HG03575 (cell line): ENCODE measurements around the gene KCTD17.

Experiments used
- ATAC-seq: cut with Tn5 transposase; IDR thresholded peaks from one replicate; pipeline ENCODE4 v1.9.1; 2021; ENCODE audit not compliant: unreplicated experiment, insufficient number of reproducible peaks, low FRiP score; ENCODE audit errors: extremely low read depth

The KCTD17 gene

DNA sequence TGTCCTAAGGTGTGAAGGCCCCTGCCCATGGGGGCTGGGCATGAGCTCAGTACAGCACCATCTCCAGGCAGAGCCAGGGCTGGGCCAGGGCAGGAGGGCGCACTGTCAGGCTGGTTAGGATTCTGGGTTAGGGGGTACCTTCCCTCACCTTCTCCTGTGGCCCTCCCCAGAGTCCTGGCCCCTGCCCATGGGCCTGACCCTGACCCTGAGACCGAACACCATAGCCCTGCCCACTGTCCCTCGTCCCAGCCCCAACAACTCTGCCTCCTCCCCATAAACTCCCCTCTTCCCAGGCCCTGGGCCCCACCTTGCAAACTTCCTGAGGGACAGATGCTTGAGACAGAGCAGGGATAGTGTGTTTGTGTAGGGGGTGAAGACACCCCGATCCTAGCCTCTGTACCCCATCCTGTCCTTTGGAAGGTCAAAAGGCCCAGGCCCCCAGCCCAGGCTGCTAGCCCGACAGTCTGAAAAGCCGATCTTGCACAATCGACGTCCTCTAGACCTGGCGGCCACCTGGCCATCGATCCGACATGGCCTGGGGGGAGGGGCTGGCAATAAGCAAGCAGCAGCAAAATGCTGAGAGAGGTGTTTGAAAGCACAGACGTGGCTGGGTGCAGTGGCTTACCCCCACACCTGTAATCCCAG lies 60.7 kb downstream of the KCTD17 start:
- no peak for ATAC-seq
